DLD1 (cell line): ENCODE measurements around the gene FOXN3.

ENCODE experiments used
- in situ Hi-C: cut with HindIII; loops from 2 replicates; pipeline ENCODE4 v1.10.0; 2017; ENCODE audit warnings: low sequenced_read_pairs

Gene FOXN3

DNA sequence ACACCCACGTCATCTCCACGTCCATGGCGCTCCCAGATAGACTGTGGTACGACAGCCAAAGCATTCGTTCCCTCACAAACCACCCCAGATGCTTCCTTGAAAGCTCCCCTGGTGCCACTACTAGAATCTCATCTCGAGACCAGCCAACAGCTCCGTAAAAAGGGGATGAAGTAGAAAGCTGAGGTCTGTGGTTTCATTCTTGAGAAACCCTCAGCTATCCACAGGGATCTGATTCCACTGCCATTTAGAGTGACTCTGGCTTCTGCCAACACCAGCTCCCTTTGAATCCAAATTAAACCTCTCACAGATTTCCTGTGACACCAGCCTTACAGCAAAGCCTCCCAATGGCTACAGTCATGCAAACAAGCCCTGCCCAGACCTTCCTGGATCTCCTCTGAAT is 18.5 kb upstream of the FOXN3 start:
- in situ Hi-C loops: no loop called here

DNA sequence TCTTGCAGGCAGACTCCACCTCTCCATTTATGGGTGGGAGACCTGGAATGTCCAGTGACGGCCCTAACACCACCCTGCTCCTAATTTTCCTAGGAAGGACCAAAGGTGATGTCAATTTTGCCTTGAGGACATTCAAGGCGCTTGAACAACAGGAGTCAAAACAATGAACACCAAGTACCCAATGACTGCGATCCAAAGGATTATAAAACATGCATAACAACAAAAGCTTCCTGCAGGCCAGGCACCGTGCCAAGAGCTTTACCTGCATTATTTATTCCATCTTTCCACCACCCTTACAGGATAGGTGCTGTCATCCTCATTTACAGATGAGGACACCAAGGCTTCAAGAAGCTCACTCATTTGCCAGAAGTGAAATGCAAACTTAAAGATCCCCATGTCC is 15.2 kb upstream of the FOXN3 start:
- in situ Hi-C loops: no loop called here

- in situ Hi-C loops: no loop called here
Observed at GRCh38 chr14:89430391-89431236, 13.6 kb upstream of the FOXN3 start.

GRCh38 chr14:89429199-89430181 is 12.5 kb upstream of the FOXN3 start:
- in situ Hi-C loops: no loop called here

DNA sequence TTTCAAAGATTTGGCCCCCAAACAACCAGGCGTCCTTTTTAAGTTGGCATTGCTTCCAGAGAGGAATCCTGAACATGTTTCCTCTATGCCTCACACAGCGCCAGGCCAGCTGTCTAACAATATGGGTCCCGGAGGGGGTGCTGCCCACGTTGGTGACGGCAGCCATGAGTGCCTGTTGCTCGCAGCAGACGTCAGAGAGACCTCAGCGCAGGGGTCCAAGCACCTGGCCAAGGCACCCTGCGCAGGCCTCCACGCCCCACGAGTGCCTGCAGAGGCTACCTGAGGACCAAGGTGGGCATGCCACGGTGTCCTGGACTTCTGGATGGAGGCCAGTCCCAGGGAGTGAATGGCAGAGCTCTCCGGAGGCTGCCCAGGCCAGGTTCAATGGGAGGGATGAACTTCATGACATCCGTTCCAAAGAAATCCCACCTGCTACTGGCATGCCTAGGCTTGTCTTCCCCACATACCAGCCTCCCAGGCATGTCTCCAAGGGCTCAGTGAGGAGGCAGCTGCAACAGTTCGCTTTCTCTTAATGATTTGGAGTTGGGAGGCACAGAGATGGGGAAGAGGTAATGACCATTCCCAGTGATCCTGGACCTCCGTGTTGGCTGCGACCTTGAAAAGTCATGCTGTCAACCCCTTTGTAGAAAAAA is 11.6 kb upstream of the FOXN3 start:
- in situ Hi-C loops: no loop called here

DNA sequence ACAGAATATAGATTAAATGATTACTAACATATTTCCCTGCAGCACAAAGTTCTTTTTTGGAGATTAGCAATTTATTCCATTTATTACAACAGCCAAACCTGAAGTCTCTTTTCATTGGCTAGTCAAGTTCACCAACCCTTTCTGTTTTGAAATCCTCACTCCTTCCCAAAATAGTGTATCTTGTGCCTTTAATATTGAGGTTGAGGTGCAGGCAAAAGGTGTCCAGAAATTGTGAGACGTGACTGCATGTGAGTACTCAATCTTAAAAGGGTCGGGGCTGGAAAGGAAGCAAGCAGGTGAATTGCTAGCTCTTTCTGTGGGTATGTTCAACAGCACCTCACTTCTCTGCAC is 11.1 kb upstream of the FOXN3 start:
- in situ Hi-C loops: no loop called here

GRCh38 chr14:89427426-89428172 is 10.6 kb upstream of the FOXN3 start:
- in situ Hi-C loops: no loop called here

GRCh38 chr14:89425931-89426330 is 8.9 kb upstream of the FOXN3 start:
- in situ Hi-C loops: no loop called here

GRCh38 chr14:89424241-89424640 is 7.2 kb upstream of the FOXN3 start:
- in situ Hi-C loops: no loop called here

- in situ Hi-C loops: no loop called here
Observed at GRCh38 chr14:89422952-89423345, 5.9 kb upstream of the FOXN3 start.

DNA sequence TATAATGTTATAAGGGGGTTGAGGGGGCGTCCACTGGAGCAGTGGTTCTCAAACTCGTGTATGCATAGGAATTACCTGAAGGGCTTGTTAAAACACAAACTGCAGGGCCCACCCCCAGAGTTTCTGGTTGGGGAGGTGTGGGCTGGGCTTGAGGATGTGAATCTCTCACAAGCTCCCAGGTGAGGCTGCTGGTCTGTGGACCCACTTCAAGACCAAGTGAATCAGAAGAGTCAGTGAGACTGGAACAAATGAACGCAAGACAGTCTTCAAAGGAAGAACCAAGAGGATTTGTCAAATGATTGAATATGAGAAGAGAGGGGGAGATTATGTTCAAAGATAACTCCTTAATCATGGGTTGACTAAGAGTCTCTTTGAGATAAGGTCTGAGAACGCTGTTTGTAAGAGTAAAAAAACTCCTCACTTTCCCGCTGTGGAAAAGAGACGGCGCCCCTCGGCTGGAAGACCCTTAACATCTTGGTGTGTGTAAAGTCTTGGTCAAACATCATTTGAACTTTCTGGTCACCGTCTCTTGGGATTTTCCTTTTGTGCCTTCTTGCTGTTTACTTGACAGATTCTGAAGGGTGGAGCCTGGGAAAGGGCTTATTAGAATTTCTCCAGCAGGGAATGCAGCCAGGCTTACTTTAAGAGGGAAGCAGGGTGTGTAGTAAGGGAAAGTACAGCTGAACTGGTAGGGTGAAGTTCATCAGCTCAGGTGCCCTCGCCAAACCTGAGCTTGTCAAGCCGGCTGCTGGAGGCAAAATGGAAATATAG is 5.3 kb upstream of the FOXN3 start:
- in situ Hi-C loops: no loop called here

DNA sequence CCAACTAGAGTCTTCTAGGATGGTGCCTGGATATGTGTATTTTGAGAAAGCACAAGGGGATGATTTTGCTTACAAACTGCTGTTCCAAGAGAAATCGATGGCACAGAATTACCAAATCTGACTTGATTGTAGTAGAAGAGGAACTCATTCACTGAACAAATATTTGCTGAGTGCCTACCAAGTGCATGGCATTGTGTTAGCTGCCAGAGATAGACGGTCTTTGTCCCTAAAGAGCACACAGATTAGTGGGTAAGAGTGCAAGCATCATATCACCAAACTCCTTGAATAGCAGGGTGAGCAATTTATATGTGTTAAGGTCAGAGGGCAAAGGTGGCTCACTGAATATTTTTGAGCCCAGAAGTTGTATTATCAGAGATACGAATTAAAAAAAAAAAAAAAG is 3.5 kb upstream of the FOXN3 start:
- in situ Hi-C loops: no loop called here

DNA sequence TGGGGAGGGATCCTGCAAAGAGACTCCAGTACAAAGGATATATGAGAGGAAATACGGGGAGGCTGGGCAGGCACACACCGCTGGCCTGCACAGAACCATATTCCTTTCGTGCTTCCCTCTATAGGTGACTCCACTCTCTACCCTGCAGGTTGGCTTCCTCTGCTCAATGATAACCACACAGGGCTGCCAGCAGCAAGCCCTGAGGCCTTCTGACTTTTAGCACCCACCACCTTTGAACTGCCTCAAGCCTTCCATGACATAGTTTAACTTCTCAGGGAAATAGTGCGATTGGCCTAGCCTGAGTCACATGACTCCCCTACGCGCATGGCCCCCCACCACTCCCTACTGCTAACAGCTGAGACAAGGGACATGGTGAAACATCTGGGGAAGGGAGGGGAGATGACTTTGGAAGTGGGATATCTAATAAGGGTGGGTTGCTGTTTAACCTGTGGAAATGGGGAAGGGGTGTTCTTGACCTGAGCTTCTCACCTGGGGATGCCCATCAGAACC is 3.0 kb upstream of the FOXN3 start:
- in situ Hi-C loops: no loop called here

DNA sequence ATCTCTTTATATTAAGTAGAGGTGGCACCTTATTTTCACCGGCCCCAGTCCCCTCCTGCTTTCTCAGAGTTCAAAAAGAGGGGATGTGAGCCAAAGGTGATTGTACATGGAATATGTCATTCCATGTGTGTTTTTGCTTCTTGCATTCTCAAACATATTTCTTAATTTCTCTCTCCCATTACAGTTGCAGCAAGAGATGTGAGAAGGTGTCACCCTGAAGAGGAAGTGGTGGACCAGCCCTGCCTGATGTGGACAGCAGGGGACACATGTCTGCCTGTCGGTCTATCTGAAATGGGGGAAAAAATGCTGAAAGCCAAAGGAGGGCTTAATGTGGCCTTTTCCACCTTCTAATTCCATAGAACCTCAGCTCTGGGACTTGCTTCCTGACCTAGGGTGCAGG is 1.9 kb upstream of the FOXN3 start:
- in situ Hi-C loops: no loop called here

- in situ Hi-C loops: no loop called here
Observed at GRCh38 chr14:89418452-89418851, 1.4 kb upstream of the FOXN3 start.

DNA sequence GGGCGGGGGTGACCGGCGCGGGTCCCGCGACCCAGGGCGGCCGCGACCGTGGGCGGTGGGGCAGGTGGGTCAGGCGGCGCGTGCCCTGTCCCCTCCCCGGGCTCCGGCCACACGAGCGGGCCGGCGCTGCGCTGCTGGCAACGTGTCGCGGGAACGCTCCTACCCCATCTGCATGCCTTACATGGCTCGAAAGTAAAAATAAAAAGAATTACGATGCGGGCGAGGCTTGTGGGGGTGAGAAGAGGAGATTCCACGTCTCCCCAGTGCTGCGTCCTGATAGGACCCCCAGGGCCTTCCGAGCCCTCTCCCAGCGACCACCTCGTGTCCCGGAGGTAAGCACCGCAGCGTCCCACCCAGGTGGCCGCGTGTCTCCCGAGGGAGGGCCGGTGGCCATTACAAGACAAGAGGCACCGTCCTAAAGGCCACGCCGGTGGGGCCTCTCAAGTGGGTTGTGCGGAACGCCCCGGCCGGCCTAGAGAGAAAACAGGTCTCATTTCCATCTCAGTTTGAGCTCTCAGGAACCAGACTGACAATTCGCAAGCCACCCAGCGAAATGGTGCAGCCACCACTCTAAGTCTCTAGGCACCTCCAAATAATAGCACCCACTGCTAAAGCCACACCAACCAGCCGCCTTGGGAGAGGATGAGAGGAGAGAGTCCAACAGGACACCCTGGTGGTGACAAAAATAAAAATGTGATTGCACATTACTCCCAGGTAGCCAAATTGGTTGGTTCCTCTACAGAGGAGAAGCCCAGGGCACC is 612 bp upstream of the FOXN3 start:
- in situ Hi-C loops: no loop called here

DNA sequence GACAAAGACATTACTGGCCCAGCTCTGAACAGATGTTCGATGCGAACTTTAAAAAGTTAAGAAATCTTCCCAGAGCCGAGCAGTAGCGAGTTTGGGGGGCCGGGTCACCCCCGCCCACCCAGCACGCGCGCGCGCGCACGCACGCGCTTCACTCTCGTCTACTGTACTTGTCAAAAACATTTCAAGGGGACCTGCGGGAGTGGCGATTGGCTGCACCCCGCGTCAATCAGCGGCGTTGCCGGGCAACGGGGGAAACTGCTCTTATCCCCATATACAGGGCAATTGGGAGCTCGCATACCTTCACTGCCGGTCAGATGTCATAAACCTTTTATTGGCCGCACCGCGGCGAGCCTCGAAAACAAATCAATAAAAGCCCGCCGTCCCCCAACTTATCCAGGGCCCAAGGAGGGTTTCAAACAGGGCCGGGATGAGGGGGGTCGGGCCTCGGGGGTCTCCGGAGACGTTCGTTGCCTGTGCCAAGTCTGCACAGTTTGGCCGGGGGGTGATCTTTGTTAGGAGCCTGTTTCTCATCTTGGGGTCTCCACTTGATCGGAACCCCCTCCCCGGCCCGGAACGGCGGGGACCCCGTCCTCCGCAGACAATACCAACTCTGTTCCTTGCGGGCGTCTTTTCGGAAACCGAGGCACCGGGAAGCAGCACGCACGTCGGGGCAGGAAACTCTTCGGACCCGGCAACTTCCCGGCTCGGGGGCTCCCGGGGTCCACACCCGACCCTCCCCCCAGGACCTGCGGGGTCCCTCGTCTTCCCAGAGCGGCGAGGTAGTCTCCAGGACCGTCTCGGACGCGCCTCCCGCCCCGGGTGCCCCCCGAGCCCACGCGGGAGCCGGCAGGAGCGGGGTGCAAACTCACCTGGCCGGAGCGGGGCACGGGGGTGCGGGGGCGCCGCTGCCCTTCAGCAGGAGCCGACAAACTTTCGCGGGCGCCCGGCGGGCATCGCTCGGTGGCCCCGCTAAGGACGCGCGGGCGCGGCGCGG is 734 bp downstream of the FOXN3 start:
- in situ Hi-C loops: no loop called here

- in situ Hi-C loops: no loop called here
Observed at GRCh38 chr14:89415159-89415558, 1.9 kb downstream of the FOXN3 start.
